Measurements from ENCODE around the gene HS3ST3A1. TPM values are rescaled to one million over a fixed set of nuclear protein-coding genes. Genes with fewer than 3 reads are reported as not detected.

The HS3ST3A1 gene
- total RNA-seq, 1 experiment from 2014 or later, result not detected

DNA sequence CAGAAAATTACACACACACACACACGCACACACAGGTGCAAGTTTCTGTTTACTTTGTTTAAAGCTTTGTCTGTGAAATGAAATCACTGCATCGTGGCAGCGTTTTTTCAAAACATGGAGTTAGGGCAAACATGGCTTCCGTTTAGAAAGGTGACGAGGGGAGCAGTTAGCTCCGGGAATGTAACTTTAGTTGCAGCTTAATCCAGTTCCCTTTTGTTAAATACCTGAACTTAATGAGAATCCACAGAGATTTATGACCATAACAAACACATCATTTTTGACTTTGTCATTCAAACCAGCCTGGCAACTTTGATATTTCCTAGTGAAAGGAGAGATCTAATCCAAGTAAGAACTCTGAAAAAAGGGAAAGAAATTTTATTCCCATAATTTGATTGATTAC, 12.1 kb downstream of the HS3ST3A1 start:
- RAD21 ChIA-PET (ENCODE audit: low non-redundant PET in 1 of 2, low total read pairs in 2 of 2, uncharacterized antibody in 2 of 2, unreplicated experiment in 2 of 2), result no interaction called here

DNA sequence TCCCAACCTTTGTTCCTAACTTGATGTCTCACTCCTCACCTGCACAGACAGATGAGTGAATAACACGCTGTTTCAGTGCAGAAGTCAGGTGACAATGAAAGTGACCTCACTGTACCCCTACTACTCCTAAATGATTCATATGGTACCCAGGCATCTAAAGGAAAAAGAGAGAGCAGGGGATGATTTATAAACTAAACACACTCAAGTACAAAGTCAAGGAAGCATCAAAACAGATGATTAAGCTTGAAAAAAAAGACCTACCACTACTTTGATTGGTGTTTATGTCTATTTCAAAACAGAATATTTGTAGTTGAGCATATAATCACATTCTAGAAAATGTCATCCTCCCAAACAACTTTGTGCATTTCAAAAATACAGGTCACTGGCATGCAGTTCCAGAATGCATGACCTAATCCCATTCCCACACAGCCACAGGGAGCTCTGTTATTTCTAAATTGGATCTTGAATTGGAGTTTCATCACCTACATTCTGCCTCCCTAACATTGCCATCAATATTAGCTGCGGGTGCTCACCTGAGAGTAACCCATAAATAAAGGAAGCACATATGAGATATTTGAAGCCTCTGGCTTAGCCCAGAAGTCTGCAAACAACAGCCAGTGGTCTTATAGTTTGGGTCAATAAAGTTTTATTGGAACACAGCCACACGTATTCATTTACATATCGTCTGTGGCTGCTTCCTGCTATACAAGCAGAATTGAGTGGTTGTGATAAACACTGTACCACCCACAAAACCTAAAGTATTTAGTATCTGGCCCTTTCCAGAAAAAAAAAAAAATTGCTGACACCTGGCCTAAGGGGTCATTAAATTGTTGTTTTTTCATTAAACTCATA, 14.0 kb downstream of the HS3ST3A1 start:
- intact Hi-C loops (cut with micrococcal nuclease), result no loop called here
- DNase-seq (ENCODE audit: low read depth, low spot score) (no peak), ATAC-seq (no peak)
- H4K20me1 ChIP-seq (ENCODE audit: insufficient read depth), result no peaks in the 10 kb centered on the region
- no peaks in the 10 kb centered on the region for H3K4me1 ChIP-seq (ENCODE audit: control insufficient read depth in 1 of 2, insufficient read depth in 2 of 2, low read length in 2 of 2)
- no peak overlapping the region for H2AFZ ChIP-seq (ENCODE audit: low read depth, low read length, poor library complexity, severe bottlenecking)
- POLR2A ChIA-PET, result no interaction called here
- no peak overlapping the region for H3K9ac ChIP-seq (ENCODE audit: low read length)
- CTCF ChIA-PET, result no interaction called here
- H3K4me2 ChIP-seq (ENCODE audit: low read length), result no peak overlapping the region
- H3K79me2 ChIP-seq (ENCODE audit: insufficient read depth, low read length), result no peaks in the 10 kb centered on the region
- no peak overlapping the region for H3K4me3 ChIP-seq (replicated peaks in 1 of 2; ENCODE audit: low read depth in 1 of 2, low read length in 2 of 2)
- H3K9me3 ChIP-seq (ENCODE audit: control insufficient read depth in 1 of 2, insufficient read depth in 1 of 2, low read depth in 1 of 2, low read length in 2 of 2), result no peaks in the 10 kb centered on the region
- H3K36me3 ChIP-seq (ENCODE audit: control insufficient read depth in 1 of 2, insufficient read depth in 2 of 2, low read length in 2 of 2), result no peaks in the 10 kb centered on the region
- no peaks in the 10 kb centered on the region for H3K9me2 ChIP-seq (ENCODE audit: insufficient read depth)
- BruUV-seq (replicated peaks), result no TSS peak
- H3K27ac ChIP-seq (ENCODE audit: low read depth, low read length), result no peak overlapping the region
- TF ChIP-seq, protein P1, sequence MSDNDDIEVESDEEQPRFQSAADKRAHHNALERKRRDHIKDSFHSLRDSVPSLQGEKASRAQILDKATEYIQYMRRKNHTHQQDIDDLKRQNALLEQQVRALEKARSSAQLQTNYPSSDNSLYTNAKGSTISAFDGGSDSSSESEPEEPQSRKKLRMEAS (IDR thresholded peaks at IDR 0.05), result no peak
- TF ChIP-seq POLR2A (IDR thresholded peaks at IDR 0.05; ENCODE audit: borderline replicate concordance, extremely low read depth, insufficient read depth, insufficient read length), result no peak
- no peaks in the 10 kb centered on the region for H3K27me3 ChIP-seq (ENCODE audit: insufficient read depth, low read length)
- RAD21 ChIA-PET (ENCODE audit: low non-redundant PET in 1 of 2, low total read pairs in 2 of 2, uncharacterized antibody in 2 of 2, unreplicated experiment in 2 of 2), result no interaction called here

More for the DNA sequence above, 12.1 kb downstream of the HS3ST3A1 start:
- H3K36me3 ChIP-seq (ENCODE audit: control insufficient read depth in 1 of 2, insufficient read depth in 2 of 2, low read length in 2 of 2), result no peaks in the 10 kb centered on the region
- no peaks in the 10 kb centered on the region for H3K4me1 ChIP-seq (ENCODE audit: control insufficient read depth in 1 of 2, insufficient read depth in 2 of 2, low read length in 2 of 2)
- H3K9me2 ChIP-seq (ENCODE audit: insufficient read depth), result no peaks in the 10 kb centered on the region
- no peaks in the 10 kb centered on the region for H4K20me1 ChIP-seq (ENCODE audit: insufficient read depth)
- POLR2A ChIA-PET, result no interaction called here
- intact Hi-C loops (cut with micrococcal nuclease), result loop anchor here (10.0 kb wide), 2 partner anchors 475 to 1585 kb away; partner anchors contain the start of gene COX10
- no peak for ATAC-seq
- DNase-seq (ENCODE audit: low read depth, low spot score), result no peak
- no peak overlapping the region for H3K4me3 ChIP-seq (replicated peaks in 1 of 2; ENCODE audit: low read depth in 1 of 2, low read length in 2 of 2)
- CTCF ChIA-PET, result interaction anchor here (1.3 kb wide), 1 partner anchor 711 kb away, joined by 3 read pairs; the partner anchor contains the start of gene HS3ST3B1
- H3K27ac ChIP-seq (ENCODE audit: low read depth, low read length), result no peak overlapping the region
- BruUV-seq (replicated peaks), result no TSS peak
- no peaks in the 10 kb centered on the region for H3K79me2 ChIP-seq (ENCODE audit: insufficient read depth, low read length)
- H3K9me3 ChIP-seq (ENCODE audit: control insufficient read depth in 1 of 2, insufficient read depth in 1 of 2, low read depth in 1 of 2, low read length in 2 of 2), result no peaks in the 10 kb centered on the region
- no peak overlapping the region for H3K9ac ChIP-seq (ENCODE audit: low read length)
- no peaks in the 10 kb centered on the region for H3K27me3 ChIP-seq (ENCODE audit: insufficient read depth, low read length)
- no peak overlapping the region for H2AFZ ChIP-seq (ENCODE audit: low read depth, low read length, poor library complexity, severe bottlenecking)
- H3K4me2 ChIP-seq (ENCODE audit: low read length), result no peak overlapping the region
- no peak for TF ChIP-seq POLR2AphosphoS5 (IDR thresholded peaks at IDR 0.05; ENCODE audit: low read depth, low read length)
- TF ChIP-seq SIN3A (IDR thresholded peaks at IDR 0.05; ENCODE audit: low read depth), result no peak
